Measurements from ENCODE around the gene HPS4. TPM values are rescaled to one million over a fixed set of nuclear protein-coding genes. Genes with fewer than 3 reads are reported as not detected.

Gene HPS4
- total RNA-seq, 1 donor from 2014 or later, result 11.7 TPM

Other genes starting within 250 kb of the HPS4 start
- gene ASPHD2, start 54.5 kb downstream of the HPS4 start, total RNA-seq, result 0.11 TPM
- 23.5 TPM for gene SRRD, start 94 bp upstream of the HPS4 start, total RNA-seq
- 25.7 TPM for gene TFIP11, start 28.7 kb upstream of the HPS4 start, total RNA-seq
- 28.5 TPM for gene TPST2, start 106.3 kb upstream of the HPS4 start, total RNA-seq
- 0.66 TPM for gene CRYBB1, start 134.2 kb upstream of the HPS4 start, total RNA-seq
- not detected for gene CRYBA4, start 138.2 kb upstream of the HPS4 start, total RNA-seq
- gene MIAT, start 173.8 kb upstream of the HPS4 start, total RNA-seq, result 0.66 TPM

Data from left ventricle myocardium inferior (tissue), 1 donor.